Stimulated activated CD8-positive, alpha-beta memory T cell treated with anti-CD3 and anti-CD28 coated beads, Interleukin-12 subunit alpha, Interleukin-12 subunit beta, amount 100 ng/mL, for 24 hours (primary cell): Measurements from ENCODE around the gene NUDT21.

Source experiments
- DNase-seq: peaks from one replicate; pipeline ENCODE4 v3.0.0-alpha.2; 2020; ENCODE audit errors: extremely low read depth

Gene NUDT21

DNA sequence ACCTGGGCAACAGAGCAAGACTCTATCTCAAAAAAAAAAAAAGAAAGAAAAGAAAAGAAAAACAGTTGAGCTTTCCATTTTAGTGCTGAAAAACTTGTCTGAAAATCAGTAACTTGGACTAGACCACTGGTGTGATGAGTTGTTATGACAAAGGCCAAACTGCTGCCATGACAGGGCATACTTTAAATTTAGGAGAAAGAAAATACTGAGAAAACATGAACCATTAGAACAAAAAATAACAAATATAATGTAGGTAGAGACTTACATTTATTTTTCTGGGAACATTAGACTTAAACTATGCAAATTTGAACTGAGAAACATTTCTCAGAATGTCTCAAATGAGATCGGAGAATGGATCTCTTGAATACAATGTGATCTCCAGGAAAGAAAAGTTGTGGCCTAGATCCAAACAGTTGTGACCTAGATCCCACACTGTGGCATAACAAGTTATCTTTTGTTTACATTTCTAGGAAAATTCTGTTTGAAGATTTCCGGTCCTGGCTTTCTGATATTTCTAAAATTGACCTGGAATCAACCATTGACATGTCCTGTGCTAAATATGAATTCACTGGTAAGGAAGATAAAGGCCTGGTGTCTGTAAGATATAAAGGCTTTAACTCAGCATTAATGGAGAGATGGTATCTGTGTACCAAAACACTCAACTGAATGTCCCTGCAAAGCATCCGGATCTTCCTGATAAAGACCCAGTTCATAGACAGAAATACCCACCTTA is 11.1 kb upstream of the NUDT21 start:
- no peak for DNase-seq

DNA sequence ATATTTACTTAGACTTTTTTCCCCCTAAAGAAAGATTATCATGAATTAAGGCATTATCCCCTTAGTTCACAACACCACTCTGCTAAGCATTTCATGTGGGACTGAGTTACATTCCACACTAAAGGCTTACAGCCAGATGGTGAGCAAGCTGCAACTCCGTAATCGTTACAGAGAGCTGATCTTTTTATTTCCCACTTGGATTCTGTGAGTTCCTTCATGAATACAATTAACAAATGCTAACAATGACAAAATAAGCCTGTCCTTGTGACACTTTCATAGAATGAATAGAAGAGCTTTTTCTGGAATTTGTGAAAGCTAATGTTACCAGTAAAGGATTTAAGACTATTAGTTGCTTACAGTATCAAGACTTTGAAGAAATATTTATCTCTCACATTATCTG is 9.0 kb upstream of the NUDT21 start:
- no peak for DNase-seq

GRCh38 chr16:56457927-56458470 is 6.9 kb upstream of the NUDT21 start:
- no peak for DNase-seq

- no peak for DNase-seq
These were observed 889 bp upstream of the NUDT21 start for GRCh38 chr16:56451753-56452689.

DNA sequence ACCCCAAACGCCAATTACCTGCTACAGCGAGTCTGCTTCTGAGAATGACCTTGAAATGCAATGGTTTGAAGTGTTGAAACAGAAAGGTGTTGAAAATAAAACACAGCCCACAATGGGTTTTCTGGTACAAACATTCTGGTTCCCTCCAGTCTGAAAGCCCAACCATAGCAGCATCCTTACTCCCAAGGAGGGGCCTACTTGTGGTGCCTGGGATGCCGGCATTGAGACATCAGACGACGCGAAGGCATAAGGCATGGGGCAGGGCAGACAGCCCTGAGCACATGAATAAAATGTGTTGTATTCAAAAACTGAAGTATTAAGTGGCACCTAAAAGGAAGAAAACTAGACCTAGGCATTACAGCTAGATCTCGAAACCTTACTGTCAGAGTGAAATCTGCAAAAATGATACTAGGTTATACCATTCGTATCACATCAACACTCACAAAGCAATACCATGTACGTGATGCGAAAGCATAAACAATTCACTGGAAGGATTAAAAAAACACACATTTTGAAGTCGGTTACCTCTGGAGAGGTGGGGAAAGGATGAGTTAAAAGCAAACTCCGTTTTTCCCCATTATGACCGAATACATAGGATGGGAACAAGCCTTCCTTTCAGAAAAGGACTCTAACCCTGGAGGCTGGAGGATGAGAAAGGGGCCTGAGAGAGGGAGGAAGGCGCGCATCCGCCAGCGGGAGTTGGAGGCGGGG is 702 bp downstream of the NUDT21 start:
- DNase-seq: no peak

- no peak for DNase-seq
These were observed 3.1 kb downstream of the NUDT21 start for GRCh38 chr16:56448005-56448404.

DNA sequence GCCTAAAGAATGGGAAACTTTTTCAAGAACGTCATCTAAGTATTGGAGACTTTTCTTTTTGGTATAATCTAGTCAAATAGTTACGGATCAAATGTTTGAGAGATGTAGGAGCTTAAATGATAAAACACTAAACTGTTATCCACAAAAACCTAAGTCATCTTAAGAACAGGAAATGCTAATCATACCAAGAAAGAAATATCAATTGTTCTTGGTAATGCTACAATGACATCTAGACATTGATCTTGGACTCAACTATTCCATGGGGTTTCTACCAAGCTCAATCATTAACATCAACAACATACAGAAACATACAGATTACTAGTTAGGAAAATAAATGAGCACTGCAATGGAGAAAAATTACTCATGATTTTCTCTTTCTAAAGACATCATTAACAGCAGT is 3.8 kb downstream of the NUDT21 start:
- DNase-seq: no peak

DNA sequence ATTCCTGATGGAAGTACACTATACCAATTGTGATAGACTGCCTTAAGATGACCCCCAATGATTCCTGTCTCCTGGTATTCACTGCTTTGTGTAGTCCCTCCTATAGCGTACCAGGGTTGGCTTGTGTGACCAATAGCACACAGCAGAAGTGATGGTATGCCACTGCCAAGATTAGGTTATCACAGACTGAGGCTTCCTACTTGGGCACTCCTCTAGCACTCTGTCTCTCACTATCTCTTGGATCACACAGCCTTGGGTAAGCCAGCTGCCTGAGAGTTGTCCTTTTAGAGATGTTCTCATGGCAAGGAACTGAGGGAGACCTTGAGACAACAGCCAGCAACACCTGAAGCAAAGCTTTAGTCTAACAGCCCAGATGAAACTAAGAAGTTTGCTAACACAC is 13.1 kb downstream of the NUDT21 start:
- DNase-seq: no peak

- DNase-seq: no peak
These were observed 14.9 kb downstream of the NUDT21 start for GRCh38 chr16:56436258-56436657.

DNA sequence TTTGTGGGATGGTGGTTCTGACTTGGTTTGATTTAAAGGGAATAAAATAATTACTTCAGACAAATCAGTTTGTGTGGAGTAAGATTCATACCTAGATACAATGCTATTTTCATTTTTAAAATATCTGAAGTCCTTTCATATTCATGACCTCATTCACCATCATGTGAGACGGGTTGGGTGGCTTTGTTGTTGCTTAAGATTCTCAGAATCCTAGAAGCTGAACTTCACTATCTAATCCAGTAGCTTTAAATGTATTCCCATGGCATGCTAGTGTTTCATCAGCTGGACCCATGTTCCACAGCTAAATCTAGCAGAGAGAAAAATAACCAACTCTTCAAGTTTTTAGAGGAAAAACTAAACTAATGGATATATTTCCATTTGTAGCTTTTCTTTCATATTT is 23.0 kb downstream of the NUDT21 start:
- DNase-seq: no peak

DNA sequence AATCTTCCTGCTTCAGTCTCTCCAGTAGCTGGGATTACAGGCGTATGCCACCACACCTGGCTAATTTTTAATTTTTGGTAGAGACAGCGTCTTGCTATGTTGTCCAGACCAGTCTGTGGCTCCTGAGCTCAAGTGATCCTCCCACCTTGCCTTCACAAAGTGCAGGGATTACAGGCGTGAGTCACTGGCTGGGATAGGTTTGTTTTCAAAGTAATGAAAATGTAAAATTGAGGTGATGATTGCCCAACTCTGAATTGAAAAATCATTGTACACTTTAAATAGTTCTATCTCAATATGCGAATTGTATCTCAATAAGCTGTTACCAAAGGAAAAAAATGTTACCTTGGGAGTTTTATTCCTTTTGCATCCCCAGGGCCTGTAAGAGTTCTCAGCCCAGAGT is 24.5 kb downstream of the NUDT21 start:
- no peak for DNase-seq

DNA sequence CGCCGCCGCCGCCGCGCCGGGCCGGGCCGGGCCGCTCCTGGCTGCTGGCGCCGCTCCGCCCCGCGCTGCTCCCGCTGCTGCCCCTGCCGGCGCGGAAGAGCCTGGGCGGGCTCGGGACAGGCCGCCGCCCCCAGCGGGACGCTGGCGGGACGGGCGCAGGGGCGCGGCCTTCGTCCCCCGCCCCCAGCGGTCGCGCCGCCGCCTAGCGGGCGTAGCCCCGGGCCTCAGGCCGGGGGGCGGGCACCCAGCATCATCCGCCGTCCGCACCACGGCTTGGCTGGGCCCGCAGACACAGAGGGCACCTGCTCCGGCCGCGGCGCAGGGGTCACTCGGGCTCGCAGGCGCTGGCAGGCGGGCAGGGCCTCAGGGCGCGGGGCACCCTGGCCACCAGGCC is 25.7 kb downstream of the NUDT21 start, which contains the start of gene AMFR:
Gene AMFR, minus strand, starts transcription at position 107 of the 394 bp plus-strand sequence. CDS start 218 bp downstream, outside the sequence.
- DNase-seq: peak; percentile 31

- DNase-seq: peak; percentile 10
These were observed 26.2 kb downstream of the NUDT21 start for GRCh38 chr16:56424791-56425438.

- no peak for DNase-seq
These were observed 26.7 kb downstream of the NUDT21 start for GRCh38 chr16:56424404-56424764.

DNA sequence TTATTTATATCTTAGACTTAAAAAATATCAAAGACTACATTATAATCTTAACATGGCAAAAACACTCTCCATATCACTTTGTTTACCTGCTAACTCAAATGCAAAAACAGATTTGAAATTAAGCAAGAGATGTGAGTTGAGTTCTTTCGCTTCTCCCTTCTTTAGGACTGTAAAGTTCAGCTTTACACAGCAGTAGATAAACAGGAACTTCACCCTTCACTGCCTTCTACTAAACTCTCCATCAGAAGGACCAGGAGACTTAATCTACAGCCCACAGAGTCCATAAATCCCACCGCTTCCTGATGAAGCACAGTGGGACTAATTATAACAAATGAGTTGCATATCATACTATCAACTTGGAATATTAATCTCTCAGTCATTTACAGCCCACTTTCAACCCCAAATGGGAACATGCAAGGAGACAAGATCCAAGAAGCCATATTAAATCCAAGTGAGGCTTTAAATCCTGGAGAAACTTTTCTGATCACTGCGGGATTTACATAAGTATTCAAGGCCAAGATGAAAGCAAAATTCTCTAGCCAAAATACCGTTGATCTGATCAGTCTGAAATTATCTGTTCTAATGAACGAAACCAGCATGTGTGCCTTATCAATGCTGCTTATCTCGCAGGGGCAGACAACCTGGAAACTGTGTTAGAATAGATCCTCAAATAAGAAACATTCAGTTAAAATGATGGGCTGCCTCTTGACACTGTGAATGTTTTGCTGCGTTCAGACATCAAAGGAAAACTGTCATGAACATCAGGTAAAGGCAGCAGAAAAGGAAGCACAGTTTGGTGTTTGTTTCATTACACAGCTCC is 27.3 kb downstream of the NUDT21 start:
- no peak for DNase-seq

DNA sequence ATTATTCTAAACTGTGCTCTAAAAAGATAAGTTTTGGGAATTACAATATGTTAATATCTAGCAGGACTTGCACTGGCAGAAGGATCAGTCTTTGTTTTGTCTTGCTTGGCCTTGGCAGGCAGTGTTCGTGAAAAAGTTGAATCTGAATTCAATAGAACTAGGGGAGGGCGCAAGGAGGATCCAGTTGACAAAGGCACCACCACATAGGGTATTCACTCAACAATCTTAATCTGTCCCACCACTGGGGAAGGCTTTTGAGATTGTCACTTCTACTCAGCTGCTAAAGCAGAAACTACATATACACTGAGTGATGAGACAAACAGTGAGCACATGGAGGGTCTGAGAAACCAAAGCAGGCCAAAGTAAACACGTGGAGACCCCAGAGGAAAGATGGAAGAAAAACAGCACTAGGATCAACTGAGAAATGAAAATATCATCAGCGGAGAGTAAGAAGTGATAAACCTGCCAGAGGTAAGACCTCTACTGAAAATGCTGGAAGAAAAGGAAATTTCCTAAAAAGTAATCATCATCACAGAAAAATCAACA is 28.2 kb downstream of the NUDT21 start:
- DNase-seq: no peak

DNA sequence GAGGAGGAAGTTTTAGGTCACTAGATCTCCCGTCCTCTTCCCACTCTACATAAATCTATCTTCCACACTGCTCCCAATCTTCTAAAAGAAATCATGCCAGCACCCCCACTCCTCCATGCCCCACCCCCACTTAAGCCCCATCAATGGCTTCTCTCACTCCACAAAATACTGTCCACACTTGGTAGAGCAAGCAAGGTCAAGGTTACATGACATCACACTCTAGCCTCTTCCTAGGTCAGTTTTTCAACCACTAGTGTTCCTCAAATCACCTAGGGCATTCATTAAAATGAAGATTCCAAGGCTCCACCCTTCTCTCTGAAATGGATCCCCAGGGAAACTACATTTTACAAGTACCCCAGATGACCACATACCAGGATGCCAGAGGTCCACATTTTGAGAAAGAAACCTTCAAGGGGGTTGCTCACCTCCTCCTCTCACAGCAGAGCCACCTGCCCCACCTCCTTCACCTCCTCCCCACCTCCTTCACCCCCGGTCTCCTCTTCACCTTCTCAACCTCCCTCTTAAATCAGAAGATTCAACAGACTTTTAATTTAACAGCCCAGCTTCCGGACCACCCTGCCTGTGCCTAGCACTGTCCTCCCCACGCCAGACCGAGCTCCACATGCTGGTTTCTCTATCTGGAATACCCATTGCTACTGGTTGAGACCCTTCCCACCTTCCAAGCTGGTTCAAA is 29.0 kb downstream of the NUDT21 start:
- no peak for DNase-seq

- DNase-seq: no peak
These were observed 29.8 kb downstream of the NUDT21 start for GRCh38 chr16:56421313-56421712.

DNA sequence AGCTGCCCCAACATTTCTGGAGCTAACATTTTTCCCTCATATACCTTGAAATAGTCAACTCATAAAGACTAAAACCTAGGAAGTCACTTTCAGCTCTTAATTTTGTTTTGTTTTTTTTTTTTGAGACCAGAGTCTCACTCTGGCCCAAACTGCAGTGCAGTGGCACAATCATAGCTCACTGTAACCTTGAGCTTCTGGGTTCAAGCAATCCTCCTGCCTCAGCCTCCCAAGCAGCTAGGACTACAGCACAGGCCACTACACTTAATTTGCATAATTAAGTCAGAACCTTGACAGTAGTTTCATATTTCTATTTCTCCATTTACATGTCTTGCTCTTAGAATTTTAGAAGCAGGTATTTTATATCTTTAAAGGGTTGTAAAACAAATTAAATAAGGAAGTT is 30.5 kb downstream of the NUDT21 start:
- no peak for DNase-seq
